ENCODE results near the gene MLX.
"Not testable (repeated sequence)": the region's sequence is repeated elsewhere in the genome, so short reads cannot be mapped to it uniquely, and the experiment has no call there.

MLX gene

DNA sequence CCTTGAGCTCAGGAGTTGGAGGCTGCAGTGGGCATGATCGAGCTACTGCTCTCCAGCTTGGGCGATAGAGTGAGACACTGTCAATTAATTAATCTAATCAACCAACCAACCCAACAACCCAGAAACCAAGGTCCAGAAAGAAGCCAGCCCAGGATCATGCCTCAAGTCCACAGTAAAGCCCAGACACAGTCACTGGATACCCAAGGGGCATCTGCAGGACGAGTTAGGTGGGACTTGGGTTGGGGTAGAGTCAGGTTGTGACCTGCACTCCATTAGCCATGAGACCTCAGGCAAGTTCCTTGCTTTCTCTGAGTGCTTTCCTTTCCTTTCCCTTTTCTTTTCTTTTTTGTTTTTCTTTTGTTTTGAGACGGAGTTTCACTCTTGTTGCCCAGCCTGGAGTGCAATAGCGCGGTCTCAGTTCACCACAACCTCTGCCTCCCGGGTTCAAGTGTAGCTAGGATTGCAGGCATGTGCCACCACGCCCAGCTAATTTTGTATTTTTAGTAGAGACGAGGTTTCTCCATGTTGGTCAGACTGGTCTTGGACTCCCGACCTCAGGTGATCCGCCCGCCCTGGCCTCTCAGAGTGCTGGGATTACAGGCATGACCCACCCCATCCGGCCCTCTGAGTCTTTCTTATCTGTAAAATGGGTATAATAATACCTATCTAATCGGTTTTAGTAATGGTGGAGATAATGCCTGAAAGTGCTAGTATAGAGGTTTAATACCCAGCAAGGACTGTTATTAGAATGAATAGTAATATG, 17.7 kb upstream of the MLX start:
- Histone ChIP-seq H3K36me3 (ENCODE audit: low read length) (no peaks in the 10 kb centered on the region), H2AFZ (ENCODE audit: low read depth, low read length, severe bottlenecking) (no peak overlapping the region), H3K9me3 (ENCODE audit: insufficient read depth, low read length) (no peaks in the 10 kb centered on the region), H3K9ac (ENCODE audit: low read length) (peak overlapping the region; percentile 62), H3F3A (ENCODE audit: insufficient read depth) (no peaks in the 10 kb centered on the region), H3K79me2 (ENCODE audit: insufficient read depth, low read length) (no peaks in the 10 kb centered on the region), H3K4me2 (ENCODE audit: low read depth, low read length, poor library complexity, severe bottlenecking) (peak overlapping the region; percentile 56), H4K20me1 (ENCODE audit: low read depth, low read length) (no peaks in the 10 kb centered on the region), H3K27me3 (ENCODE audit: low read length) (no peaks in the 10 kb centered on the region), H3K27ac (ENCODE audit: low read depth, low read length) (no peak overlapping the region), H3K9me2 (replicated peaks; ENCODE audit: insufficient read depth, low read length) (no peaks in the 10 kb centered on the region), H3K4me3 (ENCODE audit: insufficient read depth, low read length, poor library complexity, severe bottlenecking) (no peak overlapping the region)
- TF ChIP-seq EZH2phosphoT487 (conservative IDR thresholded peaks at IDR 0.05; ENCODE audit: low read length) (no peak), CTCF (IDR thresholded peaks at IDR 0.05; ENCODE audit: insufficient read depth, low read length, poor library complexity, severe bottlenecking) (no peak)

GRCh38 chr17:42552736-42553135, 14.2 kb upstream of the MLX start, which contains the start of gene HSD17B1:
Gene HSD17B1 (plus strand): TSS chr17:42552923. CDS start chr17:42552934, 11 bp downstream.
- not testable (repeated sequence) for H3K79me2 ChIP-seq (ENCODE audit: insufficient read depth, low read length); H3K36me3 ChIP-seq (ENCODE audit: low read length); H4K20me1 ChIP-seq (ENCODE audit: low read depth, low read length); H3F3A ChIP-seq (ENCODE audit: insufficient read depth); H3K9ac ChIP-seq (ENCODE audit: low read length); H3K9me2 ChIP-seq (replicated peaks; ENCODE audit: insufficient read depth, low read length); H2AFZ ChIP-seq (ENCODE audit: low read depth, low read length, severe bottlenecking); H3K4me3 ChIP-seq (ENCODE audit: insufficient read depth, low read length, poor library complexity, severe bottlenecking); H3K27ac ChIP-seq (ENCODE audit: low read depth, low read length); H3K9me3 ChIP-seq (ENCODE audit: insufficient read depth, low read length); H3K27me3 ChIP-seq (ENCODE audit: low read length)
- peak within 1 kb of the TSS; percentile 80 for H3K4me2 ChIP-seq (ENCODE audit: low read depth, low read length, poor library complexity, severe bottlenecking)

DNA sequence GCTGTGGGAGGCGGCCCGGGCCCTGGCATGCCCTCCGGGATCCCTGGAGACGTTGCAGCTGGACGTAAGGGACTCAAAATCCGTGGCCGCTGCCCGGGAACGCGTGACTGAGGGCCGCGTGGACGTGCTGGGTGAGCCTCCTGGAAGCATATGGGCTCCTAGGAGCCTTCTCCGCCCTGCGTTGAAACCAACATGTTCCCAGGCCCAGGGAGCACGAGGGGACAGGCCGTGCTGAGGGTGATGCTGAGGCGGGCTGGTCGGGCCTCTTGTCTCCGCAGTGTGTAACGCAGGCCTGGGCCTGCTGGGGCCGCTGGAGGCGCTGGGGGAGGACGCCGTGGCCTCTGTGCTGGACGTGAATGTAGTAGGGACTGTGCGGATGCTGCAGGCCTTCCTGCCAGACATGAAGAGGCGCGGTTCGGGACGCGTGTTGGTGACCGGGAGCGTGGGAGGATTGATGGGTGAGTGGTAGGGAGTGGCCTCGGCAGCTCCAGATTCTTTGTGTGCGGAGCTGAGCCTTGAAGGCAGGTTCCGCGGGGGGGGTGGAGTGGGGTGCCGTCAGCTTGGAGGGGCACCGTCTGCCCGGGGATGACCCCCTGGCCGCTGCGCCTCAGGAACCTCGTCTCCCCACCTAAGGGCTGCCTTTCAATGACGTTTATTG, 13.6 kb upstream of the MLX start:
- H3K9me2 ChIP-seq (replicated peaks; ENCODE audit: insufficient read depth, low read length): no peaks in the 10 kb centered on the region
- H3K4me2 ChIP-seq (ENCODE audit: low read depth, low read length, poor library complexity, severe bottlenecking): no peak overlapping the region
- no peak overlapping the region for H2AFZ ChIP-seq (ENCODE audit: low read depth, low read length, severe bottlenecking)
- H3F3A ChIP-seq (ENCODE audit: insufficient read depth): no peaks in the 10 kb centered on the region
- TF ChIP-seq EZH2phosphoT487 (conservative IDR thresholded peaks at IDR 0.05; ENCODE audit: low read length): no peak
- no peak for TF ChIP-seq CTCF (IDR thresholded peaks at IDR 0.05; ENCODE audit: insufficient read depth, low read length, poor library complexity, severe bottlenecking)
- no peaks in the 10 kb centered on the region for H4K20me1 ChIP-seq (ENCODE audit: low read depth, low read length)
- H3K9me3 ChIP-seq (ENCODE audit: insufficient read depth, low read length): no peaks in the 10 kb centered on the region
- no peaks in the 10 kb centered on the region for H3K79me2 ChIP-seq (ENCODE audit: insufficient read depth, low read length)
- no peaks in the 10 kb centered on the region for H3K36me3 ChIP-seq (ENCODE audit: low read length)
- no peak overlapping the region for H3K4me3 ChIP-seq (ENCODE audit: insufficient read depth, low read length, poor library complexity, severe bottlenecking)
- no peaks in the 10 kb centered on the region for H3K27me3 ChIP-seq (ENCODE audit: low read length)
- no peak overlapping the region for H3K9ac ChIP-seq (ENCODE audit: low read length)
- no peak overlapping the region for H3K27ac ChIP-seq (ENCODE audit: low read depth, low read length)

DNA sequence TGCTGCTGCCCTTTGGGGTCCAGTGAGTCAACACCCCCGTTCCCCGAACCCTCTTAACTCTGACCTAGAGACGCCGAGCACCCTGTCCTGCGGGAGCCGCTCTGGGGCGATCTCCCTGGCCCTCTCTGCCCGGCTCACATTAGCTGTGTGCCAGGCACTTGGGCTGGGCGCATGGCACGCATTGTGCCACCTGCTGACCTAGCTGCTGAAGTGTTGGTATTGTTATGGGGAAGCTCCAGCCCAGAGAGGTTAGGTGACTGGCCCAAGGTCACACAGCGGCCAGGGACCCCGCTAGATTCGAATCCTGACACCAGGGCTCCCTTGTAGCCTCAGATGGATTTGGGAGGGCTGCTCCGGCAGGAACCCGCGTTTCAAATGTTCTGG, 13.0 kb upstream of the MLX start:
- Histone ChIP-seq H3K4me2 (ENCODE audit: low read depth, low read length, poor library complexity, severe bottlenecking) (peak overlapping the region; percentile 80), H3K9ac (ENCODE audit: low read length) (peak overlapping the region; percentile 77), H3K79me2 (ENCODE audit: insufficient read depth, low read length) (no peaks in the 10 kb centered on the region), H3K27ac (ENCODE audit: low read depth, low read length) (peak overlapping the region; percentile 38; the same call in 1 of the 2 replicates), H4K20me1 (ENCODE audit: low read depth, low read length) (no peaks in the 10 kb centered on the region), H2AFZ (ENCODE audit: low read depth, low read length, severe bottlenecking) (no peak overlapping the region), H3K36me3 (ENCODE audit: low read length) (no peaks in the 10 kb centered on the region), H3F3A (ENCODE audit: insufficient read depth) (no peaks in the 10 kb centered on the region), H3K27me3 (ENCODE audit: low read length) (no peaks in the 10 kb centered on the region), H3K9me2 (replicated peaks; ENCODE audit: insufficient read depth, low read length) (no peaks in the 10 kb centered on the region), H3K9me3 (ENCODE audit: insufficient read depth, low read length) (no peaks in the 10 kb centered on the region), H3K4me3 (ENCODE audit: insufficient read depth, low read length, poor library complexity, severe bottlenecking) (peak overlapping the region; percentile 66)
- TF ChIP-seq EZH2phosphoT487 (conservative IDR thresholded peaks at IDR 0.05; ENCODE audit: low read length): no peak
- no peak for TF ChIP-seq CTCF (IDR thresholded peaks at IDR 0.05; ENCODE audit: insufficient read depth, low read length, poor library complexity, severe bottlenecking)

Measured in SU-DHL-6 (cell line).